Activated T-helper 1 cell treated with Interleukin-2 at 50 U/mL for 16 hours (primary cell): ENCODE measurements around the gene LDB2.

Source experiments
- DNase-seq: peaks from one replicate; pipeline ENCODE4 v3.0.0-alpha.2; 2020; ENCODE audit warnings: low read depth

Gene LDB2

DNA sequence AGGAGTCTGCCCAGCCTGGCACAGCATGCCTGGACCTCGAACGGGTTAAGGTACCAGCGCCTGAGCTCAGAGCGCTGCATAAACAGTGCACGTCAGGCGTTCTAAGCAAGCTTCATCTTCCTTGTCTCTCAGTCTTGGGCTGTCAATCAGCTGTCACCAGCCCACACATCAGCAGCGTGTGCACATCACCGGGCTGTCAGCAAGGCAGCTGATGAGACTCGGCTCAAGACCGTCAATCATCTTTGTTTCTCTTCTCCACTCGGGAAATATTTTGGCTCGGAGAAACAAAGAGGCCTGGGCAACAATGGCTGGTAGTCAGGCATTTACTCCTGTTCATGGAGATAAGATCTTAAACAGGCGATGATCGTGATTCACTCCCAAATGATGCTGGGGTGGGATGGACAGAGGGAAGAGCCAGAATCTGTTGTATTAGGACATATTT is 141.3 kb downstream of the LDB2 start:
- DNase-seq, result no peak

DNA sequence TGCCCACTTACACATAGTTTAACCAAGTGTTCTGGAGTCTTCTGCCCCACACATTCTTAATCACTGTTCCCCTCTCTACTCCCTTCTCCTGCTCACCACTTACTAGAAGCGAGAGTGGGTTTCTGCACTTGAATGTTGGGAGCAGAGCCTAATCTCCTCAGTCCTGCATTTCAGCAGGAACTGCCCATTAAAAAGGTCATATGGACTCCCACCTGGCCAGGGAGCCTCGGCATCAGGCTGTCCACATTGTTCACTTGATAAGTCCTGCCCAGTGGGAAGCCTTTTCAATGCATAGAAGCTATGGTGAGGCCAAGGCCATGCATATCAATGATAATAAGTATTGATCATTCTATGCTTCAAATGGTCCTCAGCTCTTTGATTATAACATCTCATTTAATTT is 144.3 kb downstream of the LDB2 start:
- no peak for DNase-seq

DNA sequence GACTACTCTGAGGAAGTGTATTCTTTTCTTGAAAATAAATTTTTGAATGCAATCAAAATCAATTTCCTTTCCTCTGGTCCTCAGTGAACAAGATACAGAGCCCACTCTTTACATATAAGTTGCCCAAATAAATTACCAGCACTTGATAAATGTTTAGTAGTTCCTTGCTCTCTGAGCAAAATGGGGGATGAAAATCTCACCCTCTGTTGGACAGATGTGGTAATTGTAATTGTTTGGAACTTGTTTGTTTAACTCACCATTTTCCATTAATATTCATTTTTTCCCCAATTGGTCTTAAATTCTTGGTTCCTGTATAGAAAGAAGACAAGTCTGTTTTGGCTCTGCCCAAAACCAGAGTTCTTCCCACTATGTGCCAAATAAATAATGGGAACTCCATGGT is 146.3 kb downstream of the LDB2 start:
- DNase-seq, result no peak

DNA sequence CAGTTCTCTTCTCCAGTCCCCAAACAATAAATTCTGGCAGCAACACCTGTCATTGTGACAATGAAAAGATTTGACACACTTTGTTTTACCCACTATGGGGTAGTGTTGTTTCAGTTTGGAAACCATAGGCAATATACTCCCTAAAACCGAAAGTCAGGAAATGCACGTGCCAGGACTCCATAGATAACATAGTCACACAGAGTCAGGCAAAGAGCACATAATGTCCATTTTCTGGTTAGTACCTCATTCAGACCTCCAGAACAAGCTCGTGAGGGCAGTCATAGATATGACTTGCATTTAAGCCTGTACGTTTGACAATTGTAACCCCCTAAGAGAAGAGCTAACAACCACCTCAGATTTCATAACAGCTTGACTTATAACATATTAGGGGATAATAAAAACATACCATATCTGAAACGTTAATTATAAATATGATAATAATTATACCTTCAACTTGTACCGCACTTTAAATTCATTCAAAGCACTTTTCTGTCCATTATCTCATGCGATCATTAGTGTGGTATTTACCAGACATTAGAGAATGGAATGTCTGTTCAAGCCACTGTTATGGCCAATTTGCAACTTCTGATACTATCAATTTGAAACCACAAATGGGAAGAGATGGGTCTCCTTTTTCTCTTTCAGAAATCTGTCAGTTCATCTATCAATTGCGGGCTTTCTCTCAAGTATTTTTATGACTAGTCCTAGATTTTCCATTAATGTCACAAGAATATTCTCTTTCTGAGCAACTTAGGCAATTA is 147.4 kb downstream of the LDB2 start:
- DNase-seq, result no peak

DNA sequence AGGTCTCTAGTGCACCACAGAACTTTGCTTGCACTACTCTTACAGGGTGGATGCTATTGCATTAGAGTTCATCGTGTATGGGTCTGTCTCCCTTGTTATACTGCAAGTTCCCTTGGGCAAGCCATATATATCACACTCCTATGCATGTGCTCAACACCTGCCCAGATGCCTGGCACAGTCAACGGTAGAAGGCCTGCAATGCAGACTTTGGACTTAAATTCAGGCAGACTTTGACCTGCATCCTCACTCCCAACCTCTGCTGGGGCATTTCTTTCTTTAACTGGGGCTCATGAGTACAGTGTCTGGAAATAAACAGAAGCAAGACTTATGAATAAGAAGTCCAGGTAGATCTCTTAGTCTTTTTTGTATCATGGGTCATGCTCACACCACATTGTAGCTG is 148.2 kb downstream of the LDB2 start:
- DNase-seq, result no peak

DNA sequence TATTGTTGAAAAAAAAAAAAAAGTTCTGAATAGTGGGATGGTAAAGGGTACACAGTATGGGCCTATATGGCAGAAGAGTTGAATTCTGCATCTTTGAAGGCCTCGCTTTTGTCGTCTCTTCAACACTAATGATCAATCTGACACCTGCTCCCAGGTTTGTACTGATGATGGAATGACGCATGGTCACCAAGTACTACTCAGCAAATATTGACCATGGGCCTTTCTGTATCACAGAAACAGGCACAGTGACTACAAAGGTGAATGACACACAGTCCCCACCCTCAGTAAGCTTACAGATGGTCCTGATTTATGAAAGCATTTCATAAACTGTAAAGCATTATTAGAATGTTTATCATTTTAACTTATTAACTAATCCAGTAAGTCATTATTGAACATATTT is 152.6 kb downstream of the LDB2 start:
- no peak for DNase-seq

DNA sequence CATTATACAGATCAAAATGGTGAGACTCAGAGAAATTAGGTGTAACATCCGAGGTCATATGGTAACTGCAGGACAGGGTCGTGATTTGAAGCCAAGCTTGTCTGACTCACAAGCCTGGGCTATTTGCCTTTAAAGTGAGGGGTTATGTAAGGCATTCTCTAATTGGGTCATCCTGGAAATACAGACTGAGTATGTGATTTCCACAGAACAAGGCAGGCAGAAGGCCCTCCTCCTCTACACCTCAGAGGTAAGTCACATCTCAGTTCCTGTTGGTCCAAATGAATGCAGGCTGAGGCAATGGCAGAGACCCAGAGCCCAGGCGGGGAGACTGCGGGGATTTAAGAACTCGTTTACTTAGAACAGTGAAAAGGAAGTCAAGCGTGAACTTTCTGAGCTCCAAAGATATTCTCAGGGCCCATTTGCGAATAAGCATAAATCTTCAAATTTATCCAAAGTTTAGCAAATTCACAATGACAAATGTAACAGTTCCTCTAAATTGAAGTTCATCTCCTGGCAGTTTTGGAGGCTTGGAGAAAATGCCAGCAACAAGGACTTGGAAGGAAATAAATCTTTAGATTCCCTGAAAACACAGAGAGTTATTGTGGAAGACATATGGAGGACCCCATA is 153.3 kb downstream of the LDB2 start:
- DNase-seq, result no peak

DNA sequence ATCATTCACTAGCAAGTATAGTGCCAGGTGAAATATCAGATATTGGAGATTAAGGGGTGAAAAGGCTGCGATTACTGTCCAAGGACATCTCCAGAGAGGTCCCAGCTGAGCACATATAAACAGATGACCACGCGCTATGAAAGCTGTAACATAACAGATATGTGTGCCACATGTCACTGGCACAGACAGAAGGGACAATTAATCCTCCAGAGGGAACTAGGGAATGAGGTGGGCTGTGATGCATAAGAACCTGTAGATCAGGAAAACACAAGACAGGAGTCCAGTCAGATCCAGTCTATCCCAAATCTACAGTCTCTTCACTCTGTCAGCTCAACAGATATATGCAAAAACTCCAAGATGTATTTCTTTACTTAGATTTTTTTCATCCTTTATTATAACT is 157.2 kb downstream of the LDB2 start:
- no peak for DNase-seq

DNA sequence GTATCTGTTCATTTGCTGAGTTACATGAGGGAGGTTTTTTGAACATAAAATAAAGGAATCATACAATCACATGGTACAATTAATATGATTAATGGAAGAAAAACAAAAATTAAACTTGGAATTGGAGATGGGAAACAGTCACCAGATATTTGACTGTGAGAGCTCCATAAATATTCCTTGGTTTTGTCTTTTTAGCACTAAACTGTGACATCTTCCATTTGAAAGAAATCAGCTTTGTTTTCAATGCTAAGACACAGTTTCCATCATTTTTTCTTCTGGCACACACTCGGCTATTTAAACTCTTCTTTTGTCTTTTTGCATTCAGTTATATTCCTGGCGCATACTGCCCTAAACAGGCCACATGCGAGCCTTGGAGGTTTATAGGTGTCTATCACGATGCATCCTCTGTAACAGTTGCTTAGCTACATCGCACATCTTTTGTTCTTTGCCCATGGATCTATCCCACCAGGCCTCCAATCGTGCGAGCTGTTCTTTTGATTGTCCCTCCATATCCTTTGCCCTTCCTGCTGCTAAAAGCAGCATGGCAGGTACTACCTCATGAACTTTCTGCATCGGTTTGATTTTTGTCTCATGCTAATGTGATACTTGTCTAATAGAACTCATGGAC is 158.3 kb downstream of the LDB2 start:
- no peak for DNase-seq

DNA sequence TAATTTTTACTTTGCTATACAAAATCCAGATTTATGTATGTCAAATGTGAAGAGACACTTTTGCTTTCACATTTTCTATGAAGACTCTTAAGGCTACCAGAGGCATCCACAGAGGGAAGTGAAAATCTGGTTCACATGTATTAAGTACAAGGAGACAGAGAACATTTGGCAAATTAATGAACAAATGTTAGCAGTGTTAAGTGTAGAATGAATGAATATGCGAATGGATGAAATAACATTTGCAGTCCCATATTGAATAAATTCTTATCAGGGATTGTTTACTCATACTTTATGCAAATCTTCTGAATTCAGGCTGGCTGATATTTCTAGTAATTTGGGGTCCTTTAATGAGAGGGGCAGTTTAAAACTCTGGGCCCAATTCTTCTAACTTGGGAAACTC is 159.9 kb downstream of the LDB2 start:
- DNase-seq, result no peak

DNA sequence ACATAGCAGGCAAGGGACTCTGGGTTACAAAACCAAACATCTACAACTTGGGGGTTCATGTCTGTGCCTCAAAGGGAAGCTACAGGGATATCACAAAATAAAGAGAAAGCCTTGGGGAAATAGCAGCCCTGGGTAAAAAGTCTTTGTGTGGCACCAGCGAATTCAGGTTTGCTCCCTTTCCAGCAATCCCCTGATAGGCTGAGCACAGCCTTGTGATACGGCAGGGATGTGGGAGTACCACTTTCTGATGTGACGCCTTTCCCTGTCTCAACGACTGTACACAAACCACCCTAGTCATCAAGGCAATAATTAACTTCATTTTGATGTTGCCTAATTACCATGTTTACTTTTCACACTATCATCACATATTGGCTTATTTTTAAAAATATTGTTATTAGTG is 164.9 kb downstream of the LDB2 start:
- no peak for DNase-seq

DNA sequence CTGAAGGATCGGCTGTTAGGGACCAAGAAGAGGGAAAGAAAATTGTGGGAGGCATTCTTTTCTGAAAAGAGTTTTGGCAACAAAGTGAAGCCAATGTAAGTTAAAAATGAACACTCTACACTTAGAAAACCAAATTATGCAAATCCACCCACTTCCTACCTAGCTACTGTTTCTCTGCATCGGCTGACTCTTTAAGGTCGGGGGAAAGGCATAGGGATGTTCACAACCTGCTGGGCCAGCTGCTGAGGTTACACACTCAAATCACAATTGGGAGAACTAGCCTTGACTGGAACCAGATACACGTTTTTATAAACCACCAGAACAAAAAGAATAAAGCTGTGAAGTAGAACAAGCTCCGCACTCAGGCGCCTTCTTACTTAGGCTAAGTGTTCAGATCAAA is 165.7 kb downstream of the LDB2 start:
- DNase-seq, result no peak

DNA sequence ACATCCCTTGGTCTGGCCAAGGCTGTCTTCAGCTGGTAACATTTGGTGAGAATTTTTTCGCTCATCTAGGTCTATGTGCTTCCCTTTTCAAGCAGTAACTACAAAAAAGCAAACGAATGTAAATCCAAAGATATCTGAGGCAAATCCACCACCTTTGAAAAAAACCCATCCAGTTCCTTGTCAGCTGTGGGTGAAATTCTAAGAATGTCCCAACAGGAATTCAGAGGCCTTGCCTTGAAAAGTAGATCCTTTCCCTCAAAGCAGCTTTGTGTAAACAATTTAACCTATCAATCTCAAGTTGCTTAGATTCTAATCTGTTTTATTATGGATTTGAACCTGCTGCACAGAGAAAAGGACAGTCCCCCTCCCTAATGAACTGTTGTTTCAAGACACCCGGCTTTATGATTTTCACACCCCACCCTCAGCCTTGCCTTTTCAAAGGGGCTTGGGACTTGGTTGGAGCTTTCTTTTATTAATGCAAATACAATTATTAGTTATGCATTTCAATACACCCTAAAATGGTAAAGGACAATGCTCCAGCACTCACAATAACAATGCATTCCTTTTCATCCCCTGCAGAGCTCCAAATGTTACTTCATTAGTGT is 166.6 kb downstream of the LDB2 start:
- DNase-seq, result no peak

DNA sequence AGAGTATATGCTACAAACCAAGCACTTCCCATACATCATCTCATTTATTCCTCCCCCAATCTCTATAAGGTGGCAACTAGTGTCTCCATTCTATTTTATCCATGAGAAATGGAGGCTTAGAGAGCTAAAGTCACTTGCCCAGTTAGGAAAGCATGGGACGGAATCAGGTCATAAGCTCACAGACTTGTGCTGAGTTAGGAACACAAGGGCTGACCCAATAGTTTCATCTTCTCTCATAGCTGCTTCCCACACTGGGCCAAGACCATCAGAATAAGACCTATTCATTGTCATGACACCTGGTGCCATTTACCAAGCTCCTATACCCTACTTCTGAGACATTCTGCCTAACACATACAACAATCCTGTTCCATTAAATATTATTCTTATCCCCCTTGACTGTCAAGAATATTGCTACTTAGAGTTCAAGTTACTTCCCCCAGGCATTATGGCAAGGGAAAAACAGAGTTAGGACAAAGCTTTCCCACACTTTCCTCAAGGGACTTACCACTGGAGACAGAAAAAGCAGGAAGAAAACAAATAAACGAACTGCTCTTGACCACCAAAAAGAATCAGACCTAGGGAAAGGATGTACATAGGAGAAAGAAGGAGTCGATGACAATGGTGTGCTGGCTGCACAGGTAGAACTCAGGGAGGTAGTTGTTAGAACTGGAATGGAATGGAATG is 167.8 kb downstream of the LDB2 start:
- no peak for DNase-seq

DNA sequence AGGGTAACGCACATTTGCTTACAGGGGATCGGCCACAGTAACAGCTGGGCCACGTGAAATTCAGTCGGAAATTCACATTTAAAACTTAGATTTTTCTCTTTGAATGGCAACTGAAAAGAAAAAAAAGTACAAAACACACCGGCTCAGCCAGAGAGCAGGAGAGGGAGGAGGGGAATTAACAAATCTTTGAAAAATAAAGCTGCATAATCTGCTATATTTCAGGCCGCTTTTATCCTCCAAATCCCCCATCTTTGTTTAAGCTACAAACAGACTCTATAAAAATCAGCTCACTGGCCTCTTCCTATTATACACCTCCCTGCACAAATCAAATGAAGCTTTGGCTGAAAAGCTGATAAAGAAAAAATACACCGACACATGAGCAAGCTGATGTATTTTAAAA is 169.1 kb downstream of the LDB2 start:
- DNase-seq, result no peak

DNA sequence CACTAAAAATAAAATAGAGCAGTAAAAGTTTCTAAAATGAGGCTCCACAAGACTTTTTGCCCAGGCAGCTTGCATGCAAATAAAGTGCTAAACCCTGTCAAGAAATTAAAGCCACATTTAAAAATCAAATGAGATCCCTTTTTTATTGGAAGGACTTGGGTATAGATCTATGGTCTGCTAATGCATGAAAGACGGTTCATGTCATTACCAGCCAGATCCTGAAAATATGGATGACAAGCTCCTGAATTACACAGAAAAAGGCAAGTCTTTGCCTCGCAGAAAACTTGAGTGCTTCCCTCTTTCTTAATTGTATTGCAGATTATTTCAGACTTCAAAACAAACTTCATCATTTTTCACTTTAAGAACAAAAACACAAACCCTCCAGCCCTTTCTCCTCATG is 169.6 kb downstream of the LDB2 start:
- no peak for DNase-seq

DNA sequence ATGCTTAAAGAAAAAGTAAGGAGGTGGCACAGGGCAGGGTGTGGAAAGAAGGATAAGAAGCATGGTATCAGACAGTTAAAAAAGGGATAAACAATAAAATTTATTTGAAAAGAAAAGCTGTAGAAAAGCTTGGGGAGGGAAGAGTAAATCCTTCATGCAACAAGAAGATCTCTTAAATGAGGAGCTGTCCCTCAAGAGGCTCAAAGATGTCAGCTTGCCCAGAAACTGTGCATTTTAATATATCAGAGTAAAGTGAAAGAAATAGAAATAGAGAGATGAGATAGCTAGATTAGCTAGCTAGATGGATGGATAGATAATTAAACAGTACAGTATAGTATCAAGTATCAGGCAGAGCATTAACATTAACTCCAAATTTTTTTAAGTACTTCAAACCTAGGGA is 170.3 kb downstream of the LDB2 start:
- DNase-seq, result no peak

DNA sequence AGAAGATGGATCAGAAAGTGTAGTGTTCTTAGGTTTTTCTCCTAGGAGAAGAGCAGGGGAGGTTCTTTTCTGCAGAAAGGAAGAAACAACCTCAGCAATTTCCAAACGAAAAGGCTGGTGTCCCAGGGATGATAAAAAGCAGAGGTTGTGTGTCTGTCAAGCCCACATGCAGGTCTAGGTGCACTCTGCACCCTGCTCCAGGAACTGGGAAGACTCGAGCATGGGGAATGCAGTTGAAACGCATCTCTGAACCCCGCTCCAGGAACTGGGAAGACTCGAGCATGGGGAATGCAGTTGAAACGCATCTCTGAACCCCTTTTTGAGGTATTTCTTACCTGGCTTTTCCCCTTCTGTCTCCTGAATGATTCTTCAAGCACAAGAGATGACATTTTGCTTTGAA is 171.2 kb downstream of the LDB2 start:
- DNase-seq, result no peak

DNA sequence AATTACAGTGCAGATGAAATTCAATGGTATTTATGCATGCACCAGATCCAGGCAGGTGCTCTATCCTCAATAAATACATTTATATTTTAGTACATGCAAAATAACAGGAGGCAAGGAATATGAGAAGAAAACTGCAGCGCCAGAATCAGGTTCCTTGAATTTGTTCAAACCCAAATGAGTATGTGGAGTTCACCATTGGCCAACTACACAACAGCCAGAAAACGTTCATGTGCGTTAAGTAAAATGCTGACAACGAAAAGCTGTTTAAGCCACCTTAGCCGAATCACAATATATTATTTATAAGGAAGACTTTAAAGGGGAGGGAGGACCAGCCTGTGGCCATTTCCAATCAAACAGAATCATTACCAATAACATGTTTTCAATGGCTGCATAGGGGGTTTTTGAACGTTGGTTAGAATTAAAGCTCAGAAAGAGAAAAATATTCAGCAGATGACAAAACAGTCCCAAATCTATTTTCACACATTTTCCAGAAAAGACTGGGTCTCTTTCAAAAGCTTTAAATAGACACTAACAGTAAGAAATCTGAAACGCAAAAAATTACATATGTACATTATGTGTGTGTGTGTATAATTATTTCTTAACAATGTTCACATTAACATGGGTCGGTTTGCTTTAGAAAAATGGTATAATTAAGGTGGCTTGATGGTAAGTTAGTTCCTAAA is 171.9 kb downstream of the LDB2 start:
- DNase-seq, result no peak

DNA sequence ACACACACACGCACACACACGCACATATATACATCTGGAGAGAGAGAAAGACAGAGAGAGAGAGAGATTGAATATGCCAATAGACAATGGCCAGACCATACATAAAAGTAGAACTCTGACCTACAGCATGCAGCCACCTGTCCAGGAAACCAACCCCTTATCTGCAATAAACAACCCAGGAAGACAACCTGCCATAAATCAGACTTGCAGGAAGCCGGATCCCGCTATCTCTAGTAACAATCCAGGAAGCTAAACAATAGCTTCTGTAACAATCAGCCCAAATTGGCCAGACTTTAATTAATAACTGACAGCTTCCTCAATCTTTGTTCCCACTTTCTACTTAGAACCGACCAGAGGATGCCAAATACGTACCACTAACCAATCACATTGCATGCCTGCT is 173.2 kb downstream of the LDB2 start:
- no peak for DNase-seq

DNA sequence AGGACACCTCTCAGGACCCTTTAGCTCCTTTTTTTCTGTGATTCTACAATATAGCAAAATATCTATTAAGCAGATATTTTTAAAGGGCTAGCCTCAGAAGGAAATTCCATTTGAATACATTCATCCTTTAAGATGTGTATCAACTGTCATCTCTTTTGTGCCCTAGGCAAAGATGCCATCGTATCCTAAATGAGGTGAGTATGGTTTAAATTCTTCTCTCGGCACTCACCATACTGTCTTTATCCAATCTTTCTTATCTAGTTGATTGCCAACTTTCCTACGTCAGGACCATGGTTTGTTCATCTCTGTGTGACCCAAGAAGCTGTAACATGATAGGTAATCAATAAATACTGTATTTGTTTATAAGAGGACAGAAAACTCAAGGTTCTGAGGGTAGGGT is 176.0 kb downstream of the LDB2 start:
- DNase-seq, result no peak
